RKO (cell line): Measurements from ENCODE around the gene BBC3.

ENCODE experiments used
- DNase-seq: peaks from one replicate; pipeline ENCODE4 v3.0.0-alpha.2; 2016; ENCODE audit warnings: low spot score

The BBC3 gene

GRCh38 chr19:47230054-47230920 lies 712 bp downstream of the BBC3 start:
- DNase-seq = peak; percentile 51

- peak; percentile 50 for DNase-seq
Measured at GRCh38 chr19:47229676-47230053, 1.3 kb downstream of the BBC3 start.

DNA sequence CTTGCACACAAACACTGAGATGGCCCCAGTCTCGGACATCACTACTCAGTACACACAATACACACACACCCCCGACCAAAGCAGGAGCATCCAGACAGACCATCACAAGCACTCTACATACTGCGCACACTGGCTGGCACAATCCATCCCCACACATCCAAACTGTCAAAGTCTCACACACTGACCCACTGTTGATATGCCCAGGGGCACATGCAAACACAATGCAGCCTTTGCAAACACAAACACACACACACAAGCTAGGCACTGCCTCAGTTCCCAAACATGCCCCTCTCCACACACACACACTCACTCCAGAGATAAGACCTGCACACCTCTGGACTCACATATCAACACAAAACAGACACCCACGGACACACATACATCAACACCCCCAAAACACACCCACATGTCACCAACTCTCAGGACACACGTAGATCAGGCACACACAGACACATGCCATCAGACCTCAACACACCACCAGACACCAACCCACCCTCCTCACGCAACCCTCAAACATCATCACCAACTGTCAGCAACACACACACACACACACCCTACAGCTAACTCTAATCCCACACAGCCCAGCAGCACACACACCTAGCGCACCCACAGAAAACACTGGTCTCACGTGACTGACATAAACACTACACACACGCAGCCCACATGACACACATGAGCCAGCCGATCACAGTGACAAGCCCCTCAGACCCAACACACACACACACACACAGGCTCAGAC lies 1.9 kb downstream of the BBC3 start:
- peak; percentile 52 for DNase-seq

DNA sequence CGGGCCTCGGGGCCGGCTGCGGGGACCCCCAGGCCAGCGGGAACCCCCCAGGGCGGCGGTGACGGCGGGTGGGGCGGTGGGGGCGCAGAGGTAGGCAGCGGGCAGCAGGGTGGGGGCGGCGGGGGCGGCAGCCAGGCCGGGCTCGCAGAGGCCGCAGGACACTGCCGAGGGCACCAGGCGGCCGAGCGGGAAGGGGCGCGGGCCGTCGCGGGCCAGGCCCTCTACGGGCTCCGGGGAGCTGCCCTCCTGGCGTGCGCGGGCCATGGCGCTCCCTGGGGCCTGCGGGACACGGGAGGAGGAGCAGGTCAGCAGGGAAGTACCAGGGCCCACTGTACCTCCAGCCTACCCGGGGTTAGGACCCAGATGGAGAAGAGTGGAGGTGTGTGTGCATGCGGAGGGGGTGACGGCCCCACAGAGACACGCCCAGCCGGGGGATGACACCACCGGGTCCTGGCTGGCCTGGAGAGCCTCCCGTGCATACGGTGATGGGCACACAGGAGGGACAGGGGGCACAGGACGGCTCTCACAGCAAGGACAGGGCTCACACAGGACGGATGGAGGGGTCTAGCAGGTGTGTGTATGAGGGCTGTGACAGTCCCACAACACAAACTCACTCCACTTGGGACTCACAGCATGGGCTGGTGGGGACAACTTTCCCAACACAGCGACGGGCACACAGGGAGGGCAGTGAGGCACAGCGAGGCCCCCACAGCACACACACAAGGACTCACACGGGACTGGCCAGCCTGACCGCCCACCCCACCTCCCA lies 2.6 kb downstream of the BBC3 start:
- peak; percentile 80 for DNase-seq

DNA sequence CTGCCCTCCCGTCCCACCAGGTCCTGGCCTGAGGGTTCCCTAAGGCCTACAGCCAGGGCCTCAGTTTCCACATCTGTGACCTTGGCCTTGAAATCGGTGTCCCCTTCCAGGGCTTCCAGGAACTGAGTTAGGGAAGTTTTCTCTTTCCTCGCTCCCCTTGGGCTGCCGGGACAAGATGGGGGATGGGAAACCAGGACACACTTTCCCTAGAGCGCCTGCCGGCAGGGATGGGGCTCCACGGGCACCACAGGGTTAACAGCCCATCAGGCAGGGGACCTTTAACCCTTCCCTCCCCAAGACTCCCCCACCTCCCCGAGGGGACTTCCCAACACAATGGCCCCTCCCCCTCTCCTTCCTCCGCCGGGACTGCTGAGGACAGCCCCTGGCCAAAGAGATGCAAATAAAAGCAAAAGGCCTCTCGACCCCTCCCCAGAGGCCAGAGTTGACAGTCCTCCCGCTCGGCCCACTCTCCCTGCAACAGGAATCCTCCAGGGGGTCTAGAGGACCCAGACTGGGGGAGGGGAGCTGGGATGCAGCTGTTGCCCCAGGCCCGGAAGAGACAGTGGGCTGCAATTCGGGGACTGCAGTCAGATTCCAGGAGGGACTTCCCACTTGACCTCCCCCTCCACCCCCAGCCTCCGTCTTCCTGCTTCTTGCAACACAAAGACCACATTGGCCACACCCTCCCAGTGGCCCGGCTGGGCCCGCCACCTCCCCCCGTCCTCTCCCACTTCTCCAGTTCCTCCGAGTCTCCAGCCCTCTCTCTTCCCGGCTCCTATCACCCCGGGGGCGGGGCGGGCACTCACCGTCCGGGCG lies 3.4 kb downstream of the BBC3 start:
- peak; percentile 94 for DNase-seq

GRCh38 chr19:47226426-47227351 lies 4.3 kb downstream of the BBC3 start:
- DNase-seq = peak; percentile 93

- peak; percentile 84 for DNase-seq
Measured at GRCh38 chr19:47225746-47226425, 5.1 kb downstream of the BBC3 start.

DNA sequence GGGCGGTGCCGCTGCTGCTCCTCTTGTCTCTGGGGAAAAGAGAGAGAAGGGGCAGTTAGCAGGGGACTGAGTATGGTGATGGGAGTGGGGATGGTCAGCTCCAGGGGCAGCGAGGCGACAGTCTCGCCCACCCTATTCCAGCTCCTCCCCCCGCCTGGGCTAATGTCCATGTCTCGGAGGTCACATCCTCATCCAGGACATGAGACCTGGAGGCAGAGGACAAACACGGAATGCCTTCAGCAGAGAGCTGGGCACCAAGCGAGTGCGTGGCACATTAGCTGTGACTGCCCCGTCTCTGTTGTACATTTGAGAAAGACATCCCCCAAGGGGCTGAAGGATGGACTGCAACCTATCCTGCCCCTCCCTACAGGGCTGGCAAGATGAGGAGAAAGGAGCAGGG lies 9.1 kb downstream of the BBC3 start:
- DNase-seq = no peak

DNA sequence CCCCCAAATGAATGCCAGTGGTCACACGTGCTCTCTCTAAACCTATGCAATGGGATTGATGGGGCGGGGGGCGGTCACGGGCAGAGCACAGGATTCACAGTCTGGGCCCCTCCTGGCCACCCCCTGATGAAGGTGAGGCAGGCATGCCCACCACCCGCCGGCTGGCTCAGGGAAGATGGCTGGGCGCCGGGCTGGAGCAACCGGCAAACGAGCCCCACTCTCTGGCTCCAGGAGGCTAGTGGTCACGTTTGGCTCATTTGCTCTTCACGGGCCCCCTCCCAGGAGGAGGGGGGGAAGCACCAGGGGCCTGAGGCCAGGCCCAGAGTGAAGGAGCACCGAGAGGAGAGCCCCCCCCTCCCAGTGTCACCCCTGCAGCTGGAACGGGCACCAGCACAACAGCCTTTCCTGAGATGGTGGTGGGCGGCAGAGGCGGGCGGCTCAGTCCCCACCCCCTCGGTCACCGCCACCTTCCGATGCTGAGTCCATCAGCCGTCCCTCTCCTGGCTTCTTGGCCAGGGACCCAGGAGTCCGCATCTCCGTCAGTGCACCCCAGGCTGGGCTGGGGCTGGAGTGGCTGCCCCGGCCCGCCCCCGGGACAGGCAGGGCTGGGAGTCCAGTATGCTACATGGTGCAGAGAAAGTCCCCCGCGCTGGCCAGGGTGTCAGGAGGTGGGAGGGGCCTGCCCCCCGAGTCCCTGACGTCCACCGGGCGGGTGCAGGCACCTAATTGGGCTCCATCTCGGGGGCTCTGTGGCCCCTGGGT lies 9.7 kb downstream of the BBC3 start:
- no peak for DNase-seq

GRCh38 chr19:47215581-47215980 lies 15.4 kb downstream of the BBC3 start:
- no peak for DNase-seq

DNA sequence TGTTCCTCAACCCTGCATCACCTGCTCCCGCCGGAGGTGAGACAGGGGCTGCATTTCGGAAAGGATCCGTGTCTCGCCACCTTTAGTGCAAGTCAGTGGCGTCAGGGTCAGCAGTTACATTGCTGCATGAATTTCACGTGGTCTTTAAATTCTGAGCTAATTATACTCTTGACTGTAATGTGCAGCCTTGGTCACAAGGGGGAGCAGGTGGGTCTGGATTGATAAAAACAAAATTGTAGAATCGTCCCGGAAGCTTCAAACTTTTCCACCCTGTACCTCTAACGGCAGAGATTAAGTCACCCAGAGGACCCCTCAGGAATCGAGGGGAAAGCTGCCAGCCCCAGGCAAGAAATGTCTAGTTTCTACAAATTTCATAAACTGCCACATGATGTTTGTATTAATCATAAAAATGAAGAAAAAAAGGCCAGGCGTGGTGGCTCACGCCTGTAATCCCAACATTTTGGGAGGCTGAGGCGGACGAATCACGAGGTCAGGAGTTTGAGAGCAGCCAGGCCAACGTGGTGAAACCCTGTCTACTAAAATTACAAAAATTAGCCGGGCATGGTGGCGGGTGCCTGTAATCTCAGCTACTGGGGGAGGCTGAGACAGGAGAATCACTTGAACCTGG lies 20.2 kb downstream of the BBC3 start:
- peak; percentile 85 for DNase-seq

DNA sequence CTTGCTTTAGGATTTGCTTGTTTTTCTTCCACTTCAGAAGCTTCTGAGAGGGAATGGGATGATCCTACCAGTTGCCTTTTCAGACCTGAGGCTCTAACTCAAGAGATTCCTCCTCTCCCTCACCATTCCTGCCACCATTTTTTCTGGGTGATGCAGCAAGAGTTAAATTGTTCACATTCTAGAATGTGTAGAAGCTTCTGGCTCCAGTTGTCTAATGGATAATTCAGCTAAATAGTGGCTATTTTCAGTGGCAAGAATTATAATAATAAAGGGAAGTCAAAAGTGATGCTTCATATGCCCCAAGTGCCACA lies 20.9 kb downstream of the BBC3 start:
- DNase-seq = no peak

DNA sequence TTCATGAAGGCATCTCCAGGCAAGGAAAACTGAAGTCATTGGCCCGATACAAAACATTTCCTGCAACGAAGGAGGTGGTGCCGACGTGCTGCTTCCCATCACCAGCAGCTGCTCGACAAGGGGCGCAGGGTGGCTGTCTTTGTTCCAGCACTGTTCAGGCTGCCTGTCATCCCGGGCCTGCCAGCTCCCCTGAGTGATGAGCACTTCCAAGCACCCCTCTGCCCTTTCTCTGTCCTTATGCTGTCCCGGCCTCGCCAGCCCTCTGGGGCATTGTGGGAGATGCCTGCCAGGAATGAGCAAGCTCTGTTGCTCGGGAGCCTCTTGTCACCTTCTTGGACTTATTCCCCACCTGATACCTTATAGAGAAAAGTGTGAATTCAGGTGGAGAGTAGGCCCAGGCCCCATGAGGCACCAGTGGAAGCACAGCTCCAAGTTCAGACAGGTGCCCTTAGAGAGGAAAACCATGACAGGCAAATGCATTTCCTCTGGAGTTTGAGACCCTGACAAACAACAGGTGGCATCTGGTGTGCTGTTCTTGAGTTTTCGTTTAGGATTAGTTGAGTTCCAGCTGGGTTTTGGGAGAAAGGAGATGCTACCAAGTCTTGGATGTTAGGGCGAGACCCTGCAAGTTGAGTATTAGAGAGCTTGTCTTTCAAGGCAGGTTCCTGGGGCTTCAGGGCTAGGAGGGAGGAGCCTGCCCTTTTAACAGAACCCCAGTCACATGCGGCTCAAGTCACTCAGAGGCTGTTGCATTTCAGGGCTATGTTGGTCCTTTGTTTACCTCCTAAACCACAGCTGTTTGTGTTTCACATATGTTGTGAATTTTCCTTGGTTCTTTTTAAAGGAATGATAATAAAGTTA lies 21.4 kb downstream of the BBC3 start:
- no peak for DNase-seq

- no peak for DNase-seq
Measured at GRCh38 chr19:47203254-47203653, 27.7 kb downstream of the BBC3 start.

GRCh38 chr19:47200530-47200929 lies 30.5 kb downstream of the BBC3 start:
- DNase-seq = no peak

DNA sequence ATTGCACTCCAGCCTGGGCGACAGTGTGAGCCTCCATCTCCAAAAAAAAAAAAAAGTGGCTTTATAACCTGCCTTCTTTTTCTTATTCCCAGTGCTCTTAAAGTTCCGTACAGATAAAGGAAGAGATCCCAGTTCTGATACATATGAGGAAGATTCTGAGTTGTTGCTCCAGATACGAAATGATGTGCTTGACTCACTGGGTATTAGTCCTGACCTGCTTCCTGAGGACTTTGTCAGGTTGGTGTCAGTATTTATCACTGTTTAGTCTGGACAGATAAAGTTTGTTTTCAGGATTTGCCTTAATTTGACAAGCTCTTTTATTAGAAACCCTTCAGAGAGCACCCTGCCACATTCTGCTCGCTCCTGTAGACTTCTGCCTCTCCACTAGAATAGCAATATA lies 33.9 kb downstream of the BBC3 start:
- no peak for DNase-seq

DNA sequence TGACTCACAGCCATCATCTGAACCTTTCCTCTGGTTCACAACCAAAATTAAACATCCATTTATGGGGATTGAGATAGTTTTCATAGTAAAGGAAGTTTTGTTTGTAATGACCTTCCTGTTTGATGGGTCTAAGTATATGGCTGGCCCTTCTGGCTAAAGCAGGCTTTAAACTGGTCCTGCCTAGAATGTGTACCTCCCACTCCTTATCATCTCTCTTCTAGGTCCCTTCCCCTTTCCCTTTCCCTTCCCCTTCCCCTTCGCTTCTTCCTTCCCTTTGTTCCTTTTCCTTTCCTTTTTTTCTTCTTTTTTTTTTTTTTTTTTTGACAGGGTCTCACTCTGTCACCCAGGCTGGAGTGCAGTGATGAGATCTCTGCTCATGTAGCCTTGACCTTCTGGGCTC lies 35.6 kb downstream of the BBC3 start:
- no peak for DNase-seq

DNA sequence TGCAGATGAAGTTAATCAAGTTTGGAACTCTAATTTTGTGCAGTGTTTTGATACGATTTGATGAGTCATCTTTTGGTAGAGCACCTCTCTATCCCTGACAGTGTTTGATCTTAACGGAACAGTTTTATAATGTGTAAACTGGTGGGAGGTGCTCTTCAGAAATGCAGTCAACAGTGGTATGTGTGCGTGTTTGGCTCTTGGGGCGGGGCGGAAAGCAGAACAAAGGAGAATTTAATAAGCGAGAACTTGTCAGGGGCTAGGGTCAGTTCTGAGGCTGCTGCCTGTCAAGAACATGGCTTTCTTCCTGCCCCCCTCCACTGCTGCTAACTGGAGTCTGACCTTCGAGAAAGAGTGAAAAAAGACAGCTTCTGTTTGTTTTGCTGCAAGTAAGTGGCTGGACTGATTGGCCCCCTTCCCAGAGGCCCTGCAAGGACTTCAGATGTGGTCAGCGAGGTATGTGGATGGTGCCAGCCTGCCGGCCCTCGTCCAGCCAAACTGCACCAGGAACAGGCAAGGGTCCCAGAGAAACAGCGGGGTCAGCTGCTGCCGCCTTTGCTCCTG lies 40.8 kb downstream of the BBC3 start:
- no peak for DNase-seq
